HEK293 (cell line): ENCODE results near the gene UCK2.

Source experiments
- CTCF ChIA-PET: fragments of 350-600 bp; formaldehyde crosslinking; extraction: SDS; loops from one replicate; lab custom pipeline; 2021; ENCODE audit warnings: antibody characterized with exemption; lab: Yijun Ruan, JAX
- POLR2A ChIA-PET: fragments of 300-600 bp; formaldehyde crosslinking; extraction: SDS; loops from one replicate; lab custom pipeline; 2020; ENCODE audit warnings: antibody characterized with exemption, inconsistent platforms; lab: Yijun Ruan, JAX
- H3K27ac ChIP-seq: fragments of 200-500 bp; sonication (Bioruptor generic); 2 replicates; pipeline ENCODE4 v1.5.1; 2014; ENCODE audit warnings: low read depth, low read length, control low read depth, inconsistent platforms; ENCODE audit errors: extremely low read depth
- H3K36me3 ChIP-seq, 2 experiments: fragments of 200-500 bp in 1 of 2; sonication (Bioruptor generic) in 1 of 2; 1 replicate in 1 of 2; 2 replicates in 1 of 2; pipeline ENCODE4 v1.5.1; 2014 to 2017; ENCODE audit warnings: inconsistent platforms in 2 of 2, low read length in 2 of 2; ENCODE audit not compliant: control insufficient read depth in 2 of 2, insufficient read depth in 1 of 2
- H3K4me1 ChIP-seq: fragments of 200-500 bp; sonication (Bioruptor generic); 2 replicates; pipeline ENCODE4 v1.5.1; 2014; ENCODE audit warnings: mild to moderate bottlenecking, low read length, inconsistent platforms; ENCODE audit not compliant: control insufficient read depth, insufficient read depth
- H3K4me3 ChIP-seq: 2 replicates; pipeline ENCODE4 v1.5.1; 2011; ENCODE audit warnings: low read depth, mild to moderate bottlenecking, control low read depth, low read length, moderate library complexity
- H3K9me3 ChIP-seq: fragments of 200-500 bp; sonication (Bioruptor generic); 2 replicates; pipeline ENCODE4 v1.5.1; 2014; ENCODE audit warnings: low read depth, low read length, inconsistent platforms; ENCODE audit not compliant: control insufficient read depth, insufficient read depth
- IKZF3 ChIP-seq: fragments of 450-650 bp; IDR thresholded peaks from 2 replicates; pipeline ENCODE4 v1.5.0; 2018; ENCODE audit warnings: missing biosample characterization, mild to moderate bottlenecking, missing genetic modification characterization, moderate library complexity
- KLF1 ChIP-seq: fragments of 450-650 bp; formaldehyde crosslinking; IDR thresholded peaks from 2 replicates; pipeline ENCODE4 v1.5.1; 2016; ENCODE audit warnings: missing biosample characterization, missing genetic modification characterization
- KLF17 ChIP-seq: fragments of 450-650 bp; formaldehyde crosslinking; IDR thresholded peaks from 2 replicates; pipeline ENCODE4 v1.5.1; 2016; ENCODE audit warnings: missing biosample characterization, missing genetic modification characterization
- MYNN ChIP-seq: fragments of 450-650 bp; formaldehyde crosslinking; IDR thresholded peaks from 2 replicates; pipeline ENCODE4 v1.5.1; 2016; ENCODE audit warnings: missing biosample characterization, missing genetic modification characterization, borderline replicate concordance
- PRDM6 ChIP-seq: fragments of 450-650 bp; formaldehyde crosslinking; IDR thresholded peaks from 2 replicates; pipeline ENCODE4 v1.5.1; 2017; ENCODE audit warnings: missing biosample characterization, missing genetic modification characterization
- SP7 ChIP-seq: fragments of 450-650 bp; formaldehyde crosslinking; IDR thresholded peaks from 2 replicates; pipeline ENCODE4 v1.5.1; 2016; ENCODE audit warnings: missing biosample characterization, missing genetic modification characterization
- TRIM28 ChIP-seq: IDR thresholded peaks from 2 replicates; pipeline ENCODE4 v1.6.1; 2011; ENCODE audit warnings: low read length, control low read depth, borderline replicate concordance
- WT1 ChIP-seq: fragments of 450-650 bp; formaldehyde crosslinking; IDR thresholded peaks from 2 replicates; pipeline ENCODE4 v1.5.1; 2016; ENCODE audit warnings: missing biosample characterization, missing genetic modification characterization
- YY1 ChIP-seq: fragments of 450-650 bp; formaldehyde crosslinking; IDR thresholded peaks from 2 replicates; pipeline ENCODE4 v1.5.1; 2018; ENCODE audit warnings: missing biosample characterization, missing genetic modification characterization
- YY2 ChIP-seq: fragments of 450-650 bp; formaldehyde crosslinking; IDR thresholded peaks from 2 replicates; pipeline ENCODE4 v1.5.1; 2016; ENCODE audit warnings: missing biosample characterization, missing genetic modification characterization
- ZBTB1 ChIP-seq: fragments of 450-650 bp; formaldehyde crosslinking; IDR thresholded peaks from 2 replicates; pipeline ENCODE4 v1.5.1; 2016; ENCODE audit warnings: missing biosample characterization, missing genetic modification characterization
- ZBTB10 ChIP-seq: fragments of 450-650 bp; formaldehyde crosslinking; IDR thresholded peaks from 2 replicates; pipeline ENCODE4 v1.5.1; 2016; ENCODE audit warnings: missing biosample characterization, missing genetic modification characterization
- ZBTB21 ChIP-seq: fragments of 450-650 bp; formaldehyde crosslinking; IDR thresholded peaks from 2 replicates; pipeline ENCODE4 v1.5.1; 2017; ENCODE audit warnings: missing biosample characterization, missing genetic modification characterization
- ZFP41 ChIP-seq: fragments of 450-650 bp; formaldehyde crosslinking; IDR thresholded peaks from 2 replicates; pipeline ENCODE4 v1.5.1; 2016; ENCODE audit warnings: missing biosample characterization, missing genetic modification characterization, borderline replicate concordance
- ZNF26 ChIP-seq: fragments of 450-650 bp; formaldehyde crosslinking; IDR thresholded peaks from 2 replicates; pipeline ENCODE4 v1.5.1; 2016; ENCODE audit warnings: missing biosample characterization, missing genetic modification characterization
- ZNF362 ChIP-seq: fragments of 450-650 bp; formaldehyde crosslinking; IDR thresholded peaks from 2 replicates; pipeline ENCODE4 v1.5.1; 2016; ENCODE audit warnings: missing biosample characterization, missing genetic modification characterization
- ZNF48 ChIP-seq: fragments of 450-650 bp; formaldehyde crosslinking; IDR thresholded peaks from 2 replicates; pipeline ENCODE4 v1.5.1; 2016; ENCODE audit warnings: missing biosample characterization, missing genetic modification characterization
- ZNF501 ChIP-seq: fragments of 450-650 bp; formaldehyde crosslinking; IDR thresholded peaks from 2 replicates; pipeline ENCODE4 v1.5.1; 2016; ENCODE audit warnings: missing biosample characterization, missing genetic modification characterization
- ZNF560 ChIP-seq: fragments of 450-650 bp; formaldehyde crosslinking; IDR thresholded peaks from 2 replicates; pipeline ENCODE4 v1.5.1; 2017; ENCODE audit warnings: missing biosample characterization, missing genetic modification characterization, borderline replicate concordance
- ZNF629 ChIP-seq: fragments of 450-650 bp; formaldehyde crosslinking; IDR thresholded peaks from 2 replicates; pipeline ENCODE4 v1.5.1; 2017; ENCODE audit warnings: missing biosample characterization, missing genetic modification characterization
- ZNF654 ChIP-seq: fragments of 450-650 bp; formaldehyde crosslinking; IDR thresholded peaks from 2 replicates; pipeline ENCODE4 v1.5.1; 2016; ENCODE audit warnings: low read depth, missing biosample characterization, missing genetic modification characterization
- ZNF670 ChIP-seq: fragments of 450-650 bp; formaldehyde crosslinking; IDR thresholded peaks from 2 replicates; pipeline ENCODE4 v1.5.1; 2016; ENCODE audit warnings: missing biosample characterization, missing genetic modification characterization, low read depth
- ZNF701 ChIP-seq: fragments of 450-650 bp; formaldehyde crosslinking; IDR thresholded peaks from 2 replicates; pipeline ENCODE4 v1.5.1; 2016; ENCODE audit warnings: missing biosample characterization, missing genetic modification characterization
- ZNF704 ChIP-seq: fragments of 450-650 bp; formaldehyde crosslinking; IDR thresholded peaks from 2 replicates; pipeline ENCODE4 v1.5.1; 2016; ENCODE audit warnings: missing biosample characterization, missing genetic modification characterization
- ZSCAN16 ChIP-seq: fragments of 450-650 bp; formaldehyde crosslinking; IDR thresholded peaks from 2 replicates; pipeline ENCODE4 v1.5.1; 2016; ENCODE audit warnings: missing biosample characterization, missing genetic modification characterization
- ZSCAN30 ChIP-seq: fragments of 450-650 bp; IDR thresholded peaks from 2 replicates; pipeline ENCODE4 v1.5.1; 2018; ENCODE audit warnings: missing biosample characterization, mild to moderate bottlenecking, missing genetic modification characterization, moderate library complexity
- ZXDB ChIP-seq: fragments of 450-650 bp; formaldehyde crosslinking; IDR thresholded peaks from 2 replicates; pipeline ENCODE4 v1.5.1; 2016; ENCODE audit warnings: missing biosample characterization, missing genetic modification characterization

Gene UCK2

GRCh38 chr1:165852871-165853270 lies 25.5 kb downstream of the UCK2 start:
- H3K4me3 ChIP-seq: no peak overlapping the region
- TF ChIP-seq ZNF670 (tag by site-specific recombination): no peak
- TF ChIP-seq ZNF704: no peak
- no peak for TF ChIP-seq TRIM28
- no peak for TF ChIP-seq ZFP41 (tag by site-specific recombination)
- TF ChIP-seq MYNN: no peak
- no peak for TF ChIP-seq KLF17 (tag by site-specific recombination)
- TF ChIP-seq ZBTB1 (tag by site-specific recombination): no peak
- TF ChIP-seq ZNF701 (tag by site-specific recombination): no peak
- TF ChIP-seq ZNF629 (tag by site-specific recombination): no peak
- TF ChIP-seq ZSCAN16 (tag by site-specific recombination): no peak
- TF ChIP-seq ZNF654 (tag by site-specific recombination): no peak
- TF ChIP-seq ZNF560 (tag by site-specific recombination): no peak
- no peak for TF ChIP-seq ZSCAN30 (tag by site-specific recombination)
- TF ChIP-seq ZNF26: no peak
- no peak for TF ChIP-seq YY2 (tag by site-specific recombination)
- TF ChIP-seq ZNF501: no peak
- TF ChIP-seq YY1 (tag by site-specific recombination): no peak
- TF ChIP-seq ZBTB21: no peak
- H3K27ac ChIP-seq: no peak overlapping the region
- CTCF ChIA-PET: interaction anchor here (0.7 kb wide), 1 partner anchor 94 kb away, joined by 4 read pairs; no protein-coding TSS in a partner anchor
- POLR2A ChIA-PET: no interaction called here
- H3K4me1 ChIP-seq: peaks cover 29% of the 10 kb centered on the region
- no peaks in the 10 kb centered on the region for H3K9me3 ChIP-seq
- no peaks in the 10 kb centered on the region for H3K36me3 ChIP-seq

- H3K4me3 ChIP-seq: no peak overlapping the region
- peaks cover 29% of the 10 kb centered on the region for H3K4me1 ChIP-seq
- CTCF ChIA-PET: no interaction called here
- H3K27ac ChIP-seq: no peak overlapping the region
- H3K9me3 ChIP-seq: no peaks in the 10 kb centered on the region
- H3K36me3 ChIP-seq: no peaks in the 10 kb centered on the region
- POLR2A ChIA-PET: no interaction called here
- TF ChIP-seq ZXDB (0 out of 2 replicates have a peak, but pooled peaks have one; percentile 17), ZNF362 (tag by site-specific recombination) (0 out of 2 replicates have a peak, but pooled peaks have one; percentile 2), PRDM6 (peak; percentile 87), ZNF48 (no peak), IKZF3 (tag by site-specific recombination) (peak; percentile 45; the same call in 1 of the 2 replicates), WT1 (tag by site-specific recombination) (no peak), SP7 (peak; percentile 85), KLF1 (tag by site-specific recombination) (no peak), ZBTB10 (tag by site-specific recombination) (no peak)
Observed at GRCh38 chr1:165853528-165854075, 26.2 kb downstream of the UCK2 start.
